AG04450 (cell line): ENCODE data around the gene RELCH. TPM values are rescaled to one million over a fixed set of nuclear protein-coding genes. Genes with fewer than 3 reads are reported as not detected.

Experiments
- CTCF ChIA-PET: fragments of 300-600, 350-600 bp; formaldehyde crosslinking; extraction: SDS; loops from one replicate; lab custom pipeline; 2022; ENCODE audit warnings: antibody characterized with exemption, inconsistent platforms; lab: Charles Lee
- POLR2A ChIA-PET: fragments of 350-600 bp; formaldehyde crosslinking; extraction: SDS; loops from one replicate; lab custom pipeline; 2021; ENCODE audit warnings: antibody characterized with exemption, inconsistent platforms; lab: Yijun Ruan, JAX
- DNase-seq: peaks from one replicate; pipeline ENCODE4 v3.0.0-alpha.2; 2011; ENCODE audit warnings: low read depth, low spot score
- H3K27ac ChIP-seq: one replicate; pipeline ENCODE4 v1.5.1; 2012; ENCODE audit warnings: low read depth, low read length, control low read depth
- H3K27me3 ChIP-seq: one replicate; pipeline ENCODE4 v1.6.0; 2012; ENCODE audit warnings: low read length; ENCODE audit not compliant: control insufficient read depth, insufficient read depth
- H3K4me3 ChIP-seq: 2 replicates; pipeline ENCODE4 v1.5.1; 2011; ENCODE audit warnings: mild to moderate bottlenecking, low read depth, low read length, control low read depth
- H3K9me3 ChIP-seq: 2 replicates; pipeline ENCODE4 v1.5.1; 2012; ENCODE audit warnings: low read length; ENCODE audit not compliant: control insufficient read depth, insufficient read depth
- CTCF ChIP-seq: IDR thresholded peaks from 2 replicates; pipeline ENCODE4 v1.5.1; 2011; ENCODE audit warnings: low read depth, low read length, control low read depth, inconsistent platforms
- polyA plus RNA-seq: library from polyadenylated mRNA; depleted of rRNA; stranded (reverse); fragments of >200 nt; gene quantifications from 2 replicates; pipeline ENCODE4 v1.2.3, GENCODE V29; 2011

Gene RELCH
- polyA plus RNA-seq, 1 experiment, result 14.5 TPM

GRCh38 chr18:62329691-62330454 lies 142.8 kb downstream of the RELCH start:
- ChIA-PET CTCF (no interaction called here), POLR2A (no interaction called here)
- Histone ChIP-seq H3K27ac (no peak overlapping the region), H3K4me3 (no peak overlapping the region), H3K27me3 (peaks cover 42% of the 10 kb centered on the region), H3K9me3 (no peaks in the 10 kb centered on the region; the same call in 1 of the 2 replicates)
- DNase-seq, result peak; percentile 10
- no peak for TF ChIP-seq CTCF

- CTCF ChIA-PET, result no interaction called here
- Histone ChIP-seq H3K4me3 (no peak overlapping the region), H3K27ac (no peak overlapping the region), H3K9me3 (no peaks in the 10 kb centered on the region; the same call in 1 of the 2 replicates), H3K27me3 (peaks cover 41% of the 10 kb centered on the region)
- POLR2A ChIA-PET, result no interaction called here
- TF ChIP-seq CTCF, result no peak
- no peak for DNase-seq
Measured at GRCh38 chr18:62330650-62331049, 143.6 kb downstream of the RELCH start.

- TF ChIP-seq CTCF, result no peak
- CTCF ChIA-PET, result interaction anchor here (0.6 kb wide), 1 partner anchor 1663 kb away, joined by 3 read pairs; no protein-coding TSS in a partner anchor
- peak; percentile 51 for DNase-seq
- no peak overlapping the region for H3K27ac ChIP-seq
- POLR2A ChIA-PET, result interaction anchor here (0.6 kb wide), 1 partner anchor 8 kb away, joined by 3 read pairs; no protein-coding TSS in a partner anchor
- no peaks in the 10 kb centered on the region for H3K9me3 ChIP-seq
- peaks cover 33% of the 10 kb centered on the region for H3K27me3 ChIP-seq
- no peak overlapping the region for H3K4me3 ChIP-seq
Measured at GRCh38 chr18:62331581-62332356, 144.7 kb downstream of the RELCH start.

- Histone ChIP-seq H3K9me3 (no peaks in the 10 kb centered on the region), H3K4me3 (no peak overlapping the region), H3K27me3 (peaks cover 29% of the 10 kb centered on the region), H3K27ac (no peak overlapping the region)
- no peak for DNase-seq
- no peak for TF ChIP-seq CTCF
- ChIA-PET CTCF (interaction anchor here (0.6 kb wide), 1 partner anchor 1662 kb away, joined by 3 read pairs; no protein-coding TSS in a partner anchor), POLR2A (no interaction called here)
Measured at GRCh38 chr18:62332431-62332830, 145.4 kb downstream of the RELCH start.
